Uterus (tissue), 4 donors: ENCODE results near the gene PXMP4. TPM values are rescaled to one million over a fixed set of nuclear protein-coding genes. Genes with fewer than 3 reads are reported as not detected.

Experiments
- DNase-seq, 2 donors: peaks; one replicate each; pipeline ENCODE4 v3.0.0-alpha.2; 2019 to 2020
- H3K27ac ChIP-seq, 2 donors: fragments of 200-600 bp; sonication (generic); 1 replicate in 1 of 2; 2 replicates in 1 of 2; pipeline ENCODE4 v1.5.1; 2016 to 2018
- H3K27me3 ChIP-seq, 2 donors: fragments of 200-600 bp; sonication (generic); one replicate each; pipeline ENCODE4 v1.5.1; 2018 to 2019; ENCODE audit warnings: control low read depth in 1 of 2
- H3K36me3 ChIP-seq, 2 donors: fragments of 200-600 bp; sonication (generic); one replicate each; pipeline ENCODE4 v1.5.1; 2019; ENCODE audit warnings: control low read depth in 1 of 2
- H3K4me1 ChIP-seq, 2 donors: fragments of 200-600 bp; sonication (generic); one replicate each; pipeline ENCODE4 v1.5.1; 2018 to 2019; ENCODE audit warnings: control low read depth in 1 of 2
- H3K4me3 ChIP-seq, 2 donors: fragments of 200-600 bp; sonication (generic); 1 replicate in 1 of 2; 2 replicates in 1 of 2; pipeline ENCODE4 v1.5.1; 2018 to 2019; ENCODE audit warnings: mild to moderate bottlenecking in 1 of 2
- H3K9me3 ChIP-seq, 2 donors: fragments of 200-600 bp; sonication (generic); one replicate each; pipeline ENCODE4 v1.5.1; 2019; ENCODE audit warnings: control low read depth in 1 of 2
- CTCF ChIP-seq, 4 experiments: fragments of 200-600 bp in 2 of 4; fragments of 450-650 bp in 2 of 4; sonication (generic) in 2 of 4; IDR thresholded peaks; one replicate each; pipeline ENCODE4 v1.5.1; 2016 to 2019; ENCODE audit warnings: antibody characterized with exemption in 4 of 4, mild to moderate bottlenecking in 2 of 4, moderate library complexity in 1 of 4
- POLR2A ChIP-seq, 2 donors: fragments of 450-650 bp; IDR thresholded peaks; one replicate each; pipeline ENCODE4 v1.6.1; 2016; ENCODE audit warnings: antibody characterized with exemption in 2 of 2, mild to moderate bottlenecking in 1 of 2, moderate library complexity in 1 of 2
- intact Hi-C: fragments of 100-400 bp; cut with DNase I; formaldehyde crosslinking; loops from one replicate; pipeline ENCODE4 v1.15.1; 2023; ENCODE audit warnings: low total_unique reads
- total RNA-seq, 4 donors: library from RNA; depleted of rRNA in 3 of 4; stranded (reverse); fragments of >200 nt in 3 of 4; gene quantifications; one replicate each; pipeline versions ENCODE4 v1.1.0 to v1.2.4, GENCODE V29; 2014 to 2023
- donor health status: DM: yes; HTN: yes; CAD: no.

The PXMP4 gene
- total RNA-seq, 4 donors from 2014 or later = 1.8 to 13.8 (median 10.7) TPM

GRCh38 chr20:33744181-33744580 lies 24.1 kb upstream of the PXMP4 start:
- TF ChIP-seq POLR2A (IDR thresholded peaks at IDR 0.05) = no peak
- no peak for TF ChIP-seq CTCF (IDR thresholded peaks at IDR 0.05)
- Histone ChIP-seq H3K27ac (no peak overlapping the region), H3K4me3 (no peak overlapping the region), H3K27me3 (no peaks in the 10 kb centered on the region), H3K9me3 (no peaks in the 10 kb centered on the region), H3K4me1 (no peaks in the 10 kb centered on the region), H3K36me3 (no peaks in the 10 kb centered on the region)
- intact Hi-C loops = no loop called here
- no peak for DNase-seq

DNA sequence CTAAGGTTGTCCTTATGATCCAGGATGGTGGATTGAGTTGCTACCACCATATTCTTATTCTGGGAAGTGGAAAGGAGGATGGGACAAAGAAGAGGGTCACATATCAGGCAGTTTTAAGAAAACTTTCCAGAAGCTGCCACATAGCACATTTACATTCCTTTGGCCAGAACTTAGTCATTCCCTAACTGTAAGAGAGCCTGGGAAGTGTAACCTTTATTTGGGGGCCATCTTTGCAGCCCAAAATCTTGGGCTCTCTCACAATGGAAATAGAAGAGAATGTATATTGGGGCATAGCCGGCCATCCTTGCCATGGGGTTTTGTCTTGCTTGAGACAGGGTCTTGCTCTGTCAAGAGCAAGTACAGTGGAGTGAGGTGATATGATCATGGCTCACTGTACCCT lies 20.1 kb upstream of the PXMP4 start:
- intact Hi-C loops = no loop called here
- Histone ChIP-seq H3K36me3 (no peaks in the 10 kb centered on the region), H3K4me1 (no peaks in the 10 kb centered on the region), H3K9me3 (peaks cover 0 to 15% of the 10 kb centered on the region in 2 donors), H3K27me3 (no peaks in the 10 kb centered on the region), H3K4me3 (no peak overlapping the region), H3K27ac (no peak overlapping the region)
- no peak for TF ChIP-seq POLR2A (IDR thresholded peaks at IDR 0.05)
- no peak for TF ChIP-seq CTCF (IDR thresholded peaks at IDR 0.05)
- DNase-seq = no peak

GRCh38 chr20:33739493-33739892 lies 19.4 kb upstream of the PXMP4 start:
- intact Hi-C loops = no loop called here
- DNase-seq = no peak
- H3K4me3 ChIP-seq = no peak overlapping the region
- H3K27ac ChIP-seq = no peak overlapping the region
- H3K36me3 ChIP-seq = no peaks in the 10 kb centered on the region
- peaks cover 0 to 15% of the 10 kb centered on the region in 2 donors for H3K9me3 ChIP-seq
- TF ChIP-seq CTCF (IDR thresholded peaks at IDR 0.05) = no peak
- no peak for TF ChIP-seq POLR2A (IDR thresholded peaks at IDR 0.05)
- H3K4me1 ChIP-seq = no peaks in the 10 kb centered on the region
- H3K27me3 ChIP-seq = no peaks in the 10 kb centered on the region

DNA sequence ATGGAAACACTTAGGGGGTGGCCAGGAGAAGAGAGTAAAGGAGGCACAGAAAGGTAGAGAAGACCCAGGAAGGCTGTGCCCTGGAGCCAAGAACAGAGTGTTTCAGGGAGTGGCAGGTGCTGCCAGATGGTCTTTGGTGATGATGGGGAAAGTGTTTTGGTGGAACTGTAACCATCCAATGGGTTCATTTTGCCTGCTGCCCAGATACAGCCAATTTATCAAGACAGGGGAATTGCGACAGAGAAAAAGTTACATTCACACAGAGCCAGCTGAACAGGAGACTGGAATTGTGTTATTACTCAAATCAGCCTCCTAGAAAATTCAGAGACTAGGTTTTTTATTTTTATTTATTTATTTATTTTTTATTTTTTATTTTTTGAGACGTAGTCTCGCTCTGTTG lies 16.9 kb upstream of the PXMP4 start:
- intact Hi-C loops = no loop called here
- Histone ChIP-seq H3K4me3 (no peak overlapping the region), H3K36me3 (no peaks in the 10 kb centered on the region), H3K4me1 (no peaks in the 10 kb centered on the region), H3K9me3 (peaks cover 0 to 15% of the 10 kb centered on the region in 2 donors), H3K27ac (no peak overlapping the region), H3K27me3 (no peaks in the 10 kb centered on the region)
- no peak for TF ChIP-seq CTCF (IDR thresholded peaks at IDR 0.05)
- DNase-seq = no peak

DNA sequence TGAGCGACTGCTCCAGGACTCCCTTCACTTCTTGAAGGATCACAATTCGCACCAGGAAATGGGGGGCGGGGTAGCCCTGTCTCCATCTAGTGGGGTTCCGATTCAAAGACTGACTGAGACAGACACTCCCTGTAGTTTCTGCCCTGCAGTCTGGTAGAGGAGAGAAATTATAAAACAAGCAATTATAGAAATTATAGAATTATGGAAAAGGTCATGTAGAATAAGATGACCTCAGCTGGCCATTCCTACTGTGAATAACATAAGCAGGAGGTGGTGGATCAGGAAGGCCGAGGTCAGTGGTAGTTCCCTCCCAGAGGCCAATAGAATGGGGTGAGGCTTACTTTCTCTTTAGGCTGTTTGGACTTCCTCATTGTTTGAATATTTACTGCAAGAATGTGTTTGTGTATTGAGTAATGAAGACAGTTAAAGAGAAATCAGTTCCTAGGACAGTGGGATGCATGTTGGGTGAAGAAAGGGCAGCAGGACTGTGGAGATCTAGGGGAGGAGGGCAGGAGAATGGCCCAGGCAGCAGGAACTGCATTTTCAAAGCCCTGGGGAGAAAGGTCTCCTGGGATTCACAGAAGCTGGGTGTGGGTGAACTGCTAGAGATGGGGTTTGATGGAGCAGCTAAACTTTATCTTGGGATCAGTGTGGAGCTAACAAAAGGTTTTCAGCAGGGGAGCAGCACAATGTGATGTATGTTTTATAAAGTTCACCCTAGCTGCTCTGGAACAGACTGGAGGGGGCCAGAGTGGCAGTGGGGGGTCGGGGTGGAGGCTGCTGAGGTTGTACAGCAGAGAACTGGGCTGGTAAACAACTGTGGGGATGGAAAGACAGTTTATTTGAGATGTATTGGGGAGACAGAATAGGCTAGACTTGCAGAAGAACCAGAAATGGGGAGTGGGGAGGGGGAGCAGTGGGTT lies 13.8 kb upstream of the PXMP4 start:
- TF ChIP-seq CTCF (IDR thresholded peaks at IDR 0.05) (no peak), POLR2A (IDR thresholded peaks at IDR 0.05) (no peak)
- no peaks in the 10 kb centered on the region for H3K4me1 ChIP-seq
- H3K4me3 ChIP-seq = no peak overlapping the region
- H3K27me3 ChIP-seq = no peaks in the 10 kb centered on the region
- peak overlapping the region; percentile 55 to 65 for H3K27ac ChIP-seq
- DNase-seq = no peak
- H3K9me3 ChIP-seq = peaks cover 0 to 15% of the 10 kb centered on the region in 2 donors
- intact Hi-C loops = no loop called here
- no peaks in the 10 kb centered on the region for H3K36me3 ChIP-seq
